GM12878 (cell line): ENCODE data around the gene RPS6KL1. TPM values are rescaled to one million over a fixed set of nuclear protein-coding genes. Genes with fewer than 3 reads are reported as not detected.

Source experiments
- ATAC-seq: fragments of 200-7000 bp; cut with Tn5 transposase; 3 replicates; pipeline ENCODE4 v1.9.1; 2020; ENCODE audit warnings: mild to moderate bottlenecking, moderate library complexity
- BruUV-seq: library from RNA; stranded (reverse); fragments of 400-500 nt; replicated peaks from 2 replicates; lab custom pipeline; 2021; lab: Mats Ljungman, UMichigan
- CTCF ChIA-PET: fragments of 300-600 bp; sonication (Branson Sonifier 250); formaldehyde crosslinking; extraction: SDS; loops from one replicate; lab custom pipeline; 2021; ENCODE audit warnings: inconsistent platforms; lab: Yijun Ruan, JAX
- POLR2A ChIA-PET: fragments of 350-600 bp; formaldehyde crosslinking; extraction: SDS; loops from one replicate; lab custom pipeline; 2021; ENCODE audit warnings: inconsistent platforms; lab: Charles Lee
- RAD21 ChIA-PET: fragments of 300-600 bp; sonication (Branson Sonifier 250); formaldehyde crosslinking; loops from one replicate; lab custom pipeline; 2023; ENCODE audit warnings: antibody characterized with exemption; ENCODE audit not compliant: unreplicated experiment; lab: Charles Lee
- SMC1A ChIA-PET: fragments of 300-600 bp; sonication (Branson Sonifier 250); formaldehyde crosslinking; loops from one replicate; lab custom pipeline; 2023; ENCODE audit not compliant: unreplicated experiment, uncharacterized antibody; lab: Charles Lee
- DNase-seq: peaks from one replicate; pipeline ENCODE4 v3.0.0-alpha.2; 2011; ENCODE audit warnings: low read depth, low spot score
- FAIRE-seq: peaks from 3 replicates; lab custom pipeline; 2011; peaks lifted over from hg19 to GRCh38; lab: Jason Lieb, UNC
- H2AFZ ChIP-seq: 2 replicates; pipeline ENCODE4 v1.6.0; 2011; ENCODE audit warnings: low read depth, low read length, control low read depth; ENCODE audit not compliant: control insufficient read depth
- H3K27ac ChIP-seq: 2 replicates; pipeline ENCODE4 v1.5.1; 2011; ENCODE audit warnings: control low read depth; ENCODE audit not compliant: control insufficient read depth, insufficient read depth
- H3K27me3 ChIP-seq, 2 experiments: replicated peaks in 1 of 2; 2 replicates each; pipeline versions ENCODE4 v1.6.0 to v1.6.1; 2011; ENCODE audit warnings: low read length in 1 of 2; ENCODE audit not compliant: control insufficient read depth in 2 of 2, insufficient read depth in 2 of 2
- H3K36me3 ChIP-seq, 2 experiments: 2 replicates each; pipeline ENCODE4 v1.5.1; 2011; ENCODE audit warnings: low read length in 1 of 2; ENCODE audit not compliant: control insufficient read depth in 2 of 2, insufficient read depth in 2 of 2
- H3K4me1 ChIP-seq: 2 replicates; pipeline ENCODE4 v1.6.1; 2011; ENCODE audit warnings: mild to moderate bottlenecking, low read length, moderate library complexity, mixed read lengths; ENCODE audit not compliant: control insufficient read depth, insufficient read depth
- H3K4me2 ChIP-seq: 2 replicates; pipeline ENCODE4 v1.6.0; 2011; ENCODE audit warnings: control low read depth; ENCODE audit not compliant: control insufficient read depth, insufficient read depth
- H3K4me3 ChIP-seq: fragments of 200-600 bp; sonication (generic); 2 replicates; pipeline ENCODE4 v1.5.1; 2016
- H3K79me2 ChIP-seq: 2 replicates; pipeline ENCODE4 v1.6.0; 2011; ENCODE audit warnings: low read length; ENCODE audit not compliant: control insufficient read depth, insufficient read depth
- H3K9ac ChIP-seq: 2 replicates; pipeline ENCODE4 v1.8.0; 2011; ENCODE audit warnings: low read length, control low read depth, mixed read lengths; ENCODE audit not compliant: control insufficient read depth, insufficient read depth
- H3K9me3 ChIP-seq: replicated peaks from 3 replicates; pipeline ENCODE4 v1.5.1; 2011; ENCODE audit warnings: mild to moderate bottlenecking, low read length; ENCODE audit not compliant: control insufficient read depth, insufficient read depth
- H4K20me1 ChIP-seq: 2 replicates; pipeline ENCODE4 v1.6.0; 2011; ENCODE audit not compliant: control insufficient read depth, insufficient read depth
- EED ChIP-seq: sonication (generic); IDR thresholded peaks from 2 replicates; pipeline ENCODE4 v1.6.1; 2016; ENCODE audit warnings: antibody characterized with exemption, low read depth
- NR2F1 ChIP-seq: fragments of 450-650 bp; conservative IDR thresholded peaks from 2 replicates; pipeline ENCODE4 v1.6.1; 2017; ENCODE audit warnings: mild to moderate bottlenecking
- PKNOX1 ChIP-seq: fragments of 450-650 bp; IDR thresholded peaks from 2 replicates; pipeline ENCODE4 v1.6.1; 2016; ENCODE audit warnings: mild to moderate bottlenecking
- POLR2AphosphoS5 ChIP-seq: IDR thresholded peaks from 2 replicates; pipeline ENCODE4 v1.6.1; 2011; ENCODE audit warnings: mild to moderate bottlenecking, low read length, inconsistent platforms
- POU2F2 ChIP-seq: IDR thresholded peaks from 3 replicates; pipeline ENCODE4 v1.6.1; 2011; ENCODE audit warnings: low read depth, mild to moderate bottlenecking, low read length, borderline replicate concordance
- RUNX3 ChIP-seq: IDR thresholded peaks from 2 replicates; pipeline ENCODE4 v1.6.1; 2012; ENCODE audit warnings: low read length, inconsistent platforms
- SMAD1 ChIP-seq: fragments of 450-650 bp; IDR thresholded peaks from 2 replicates; pipeline ENCODE4 v1.6.1; 2018; ENCODE audit warnings: mild to moderate bottlenecking, low read depth; ENCODE audit not compliant: partially characterized antibody
- TCF12 ChIP-seq: IDR thresholded peaks from 2 replicates; pipeline ENCODE4 v1.6.1; 2011; ENCODE audit warnings: low read depth, mild to moderate bottlenecking, low read length
- ZSCAN29 ChIP-seq: fragments of 450-650 bp; IDR thresholded peaks from 2 replicates; pipeline ENCODE4 v1.6.1; 2017; ENCODE audit warnings: mild to moderate bottlenecking, moderate library complexity
- WGBS: methylation state at CpG from one replicate; pipeline ENCODE4 v1.1.6; 2016; ENCODE audit warnings: low lambda C conversion rate; ENCODE audit not compliant: insufficient replicate concordance, insufficient coverage; ENCODE audit errors: missing lambda C conversion rate; 5-methylcytosine and 5-hydroxymethylcytosine counted together
- in situ Hi-C: fragments of 300-500 bp; cut with MboI; formaldehyde crosslinking; loops from 9 replicates; pipeline ENCODE4 v1.14.3; 2018; ENCODE audit warnings: mixed read lengths
- intact Hi-C: fragments of 100-400 bp; cut with micrococcal nuclease; formaldehyde crosslinking; loops from one replicate; pipeline ENCODE4 v1.14.2; 2022; ENCODE audit not compliant: unreplicated experiment
- polyA plus RNA-seq, 11 experiments: library from polyadenylated mRNA; depleted of rRNA in 4 of 11; unstranded in 6 of 11; stranded (reverse) in 5 of 11; fragments of >200 nt; fragmentation: Nextera tagmentation in 4 of 11; fragmentation: Illumina TruSeq in 1 of 11; extraction: Ambion mirVana in 4 of 11; extraction: Trizol in 1 of 11; gene quantifications; 1 replicate in 1 of 11; 2 replicates in 10 of 11; pipeline versions ENCODE4 v1.2.1 to v1.2.3, GENCODE V29; 2011 to 2016; ENCODE audit warnings: inconsistent platforms in 2 of 11, missing spikeins in 2 of 11, low read depth in 1 of 11
- total RNA-seq, 4 experiments: library from RNA; depleted of rRNA in 3 of 4; stranded (reverse); fragments of >200 nt in 3 of 4; fragmentation: Illumina TruSeq in 1 of 4; extraction: Trizol in 1 of 4; gene quantifications; 2 replicates each; pipeline versions ENCODE4 v1.2.1 to v1.2.3, GENCODE V29; 2013 to 2021
- TF ChIP-seq, protein P1 (sequence below): IDR thresholded peaks from 2 replicates; pipeline ENCODE4 v1.6.1; 2012; ENCODE audit warnings: low read depth, low read length, improper control_type of control experiment

Gene RPS6KL1
- total and polyA plus RNA-seq, 10 of the 15 experiments (the other 5 are each of a cell fraction or from before 2014, with no cell fraction given), result 0.04 to 4.2 (median 2.0) TPM

- no peak overlapping the region for H3K27ac ChIP-seq
- H3K4me2 ChIP-seq, result no peak overlapping the region
- ATAC-seq (no peak), DNase-seq (no peak)
- intact Hi-C loops, result no loop called here
- ChIA-PET RAD21 (no interaction called here), SMC1A (interaction anchor here (0.8 to 1.9 kb wide), 2 partner anchors 12 to 20 kb away, joined by 3 to 4 read pairs; no protein-coding TSS in a partner anchor)
- no TSS peak for BruUV-seq
- no peak for TF ChIP-seq POU2F2
- no peak for TF ChIP-seq SMAD1
- TF ChIP-seq, protein P1, sequence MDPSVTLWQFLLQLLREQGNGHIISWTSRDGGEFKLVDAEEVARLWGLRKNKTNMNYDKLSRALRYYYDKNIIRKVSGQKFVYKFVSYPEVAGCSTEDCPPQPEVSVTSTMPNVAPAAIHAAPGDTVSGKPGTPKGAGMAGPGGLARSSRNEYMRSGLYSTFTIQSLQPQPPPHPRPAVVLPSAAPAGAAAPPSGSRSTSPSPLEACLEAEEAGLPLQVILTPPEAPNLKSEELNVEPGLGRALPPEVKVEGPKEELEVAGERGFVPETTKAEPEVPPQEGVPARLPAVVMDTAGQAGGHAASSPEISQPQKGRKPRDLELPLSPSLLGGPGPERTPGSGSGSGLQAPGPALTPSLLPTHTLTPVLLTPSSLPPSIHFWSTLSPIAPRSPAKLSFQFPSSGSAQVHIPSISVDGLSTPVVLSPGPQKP, result no peak
- no peak for TF ChIP-seq RUNX3
- TF ChIP-seq EED, result no peak
- TF ChIP-seq TCF12, result no peak
- TF ChIP-seq POLR2AphosphoS5, result no peak
- no peak for TF ChIP-seq PKNOX1
- TF ChIP-seq NR2F1, result no peak
- no peak for TF ChIP-seq ZSCAN29
- TF ChIP-seq, all 136 proteins: peak for 0
- Histone ChIP-seq H3K4me1 (no peaks in the 10 kb centered on the region), H3K79me2 (no peaks in the 10 kb centered on the region), H3K9me3 (no peaks in the 10 kb centered on the region), H3K36me3 (no peaks in the 10 kb centered on the region), H3K27me3 (no peaks in the 10 kb centered on the region), H2AFZ (no peak overlapping the region), H3K4me3 (no peak overlapping the region), H4K20me1 (no peaks in the 10 kb centered on the region), H3K9ac (no peak overlapping the region)
- WGBS, result 0% methylated on average over 1 of the region's 1 CpG
- no peak for FAIRE-seq
- POLR2A ChIA-PET, result interaction anchor here (0.7 kb wide), 1 partner anchor 11 kb away, joined by 3 read pairs; no protein-coding TSS in a partner anchor
- CTCF ChIA-PET, result interaction anchor here (0.7 to 1.3 kb wide), 6 partner anchors 11 to 460 kb away, joined by 3 to 7 read pairs (median 3); no protein-coding TSS in a partner anchor
- in situ Hi-C loops, result no loop called here
These were observed 45.8 kb upstream of the RPS6KL1 start for GRCh38 chr14:74968811-74969210.
